Measurements from ENCODE around the gene TNS4. TPM values are rescaled to one million over a fixed set of nuclear protein-coding genes. Genes with fewer than 3 reads are reported as not detected.
A peak's percentile ranks its signal among the peaks of the same experiment; 100 is the strongest.

TNS4 gene
- total RNA-seq, 1 donor from 2014 or later, result 52.1 TPM

GRCh38 chr17:40456396-40456951 lies 44.9 kb downstream of the TNS4 start:
- ATAC-seq, result no peak

DNA sequence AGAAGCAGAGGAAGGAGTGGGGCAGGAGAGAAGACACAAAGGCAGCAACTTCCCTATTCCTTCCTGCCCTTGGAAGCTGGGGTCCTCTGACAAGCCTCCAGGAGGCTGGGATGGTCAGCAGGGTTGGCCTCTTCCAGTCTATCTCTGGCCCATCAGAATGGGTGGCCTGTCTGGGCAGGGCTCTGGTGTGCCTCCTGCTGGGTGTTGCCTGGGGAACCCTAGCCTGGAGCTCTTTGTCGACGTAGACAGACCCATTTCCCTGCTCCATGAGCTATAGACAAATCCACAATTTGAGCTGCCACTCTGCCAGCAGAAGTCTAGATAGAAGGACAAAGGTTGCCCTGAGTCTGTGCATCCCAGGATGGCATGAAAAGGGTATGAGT lies 46.8 kb downstream of the TNS4 start:
- ATAC-seq, result no peak

GRCh38 chr17:40453881-40454612 lies 47.4 kb downstream of the TNS4 start:
- peak; percentile 13 for ATAC-seq

DNA sequence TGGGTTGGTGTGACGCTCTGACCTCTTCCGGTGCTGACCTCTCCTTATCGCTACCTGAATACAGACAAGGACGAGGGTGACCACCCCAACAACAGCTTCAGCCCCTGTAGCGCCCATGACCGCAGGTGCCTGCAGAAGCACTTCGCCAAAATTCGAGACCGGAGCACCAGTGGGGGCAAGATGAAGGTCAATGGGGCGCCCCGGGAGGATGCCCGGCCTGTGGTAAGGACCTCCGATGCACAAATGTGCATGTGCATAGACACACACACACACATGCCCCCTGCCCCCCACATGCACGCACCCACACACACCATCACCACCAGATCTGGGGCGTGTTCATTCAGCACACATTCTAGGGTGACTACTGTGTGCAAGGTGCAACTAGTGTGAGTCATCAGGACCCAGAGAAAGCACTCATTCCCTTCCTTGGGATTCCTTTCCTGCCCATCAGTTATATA lies 48.5 kb downstream of the TNS4 start:
- peak; percentile 58 for ATAC-seq

GRCh38 chr17:40452216-40452787 lies 49.1 kb downstream of the TNS4 start:
- peak; percentile 6 for ATAC-seq

- ATAC-seq, result no peak
Measured at GRCh38 chr17:40451420-40451819, 50.0 kb downstream of the TNS4 start.

DNA sequence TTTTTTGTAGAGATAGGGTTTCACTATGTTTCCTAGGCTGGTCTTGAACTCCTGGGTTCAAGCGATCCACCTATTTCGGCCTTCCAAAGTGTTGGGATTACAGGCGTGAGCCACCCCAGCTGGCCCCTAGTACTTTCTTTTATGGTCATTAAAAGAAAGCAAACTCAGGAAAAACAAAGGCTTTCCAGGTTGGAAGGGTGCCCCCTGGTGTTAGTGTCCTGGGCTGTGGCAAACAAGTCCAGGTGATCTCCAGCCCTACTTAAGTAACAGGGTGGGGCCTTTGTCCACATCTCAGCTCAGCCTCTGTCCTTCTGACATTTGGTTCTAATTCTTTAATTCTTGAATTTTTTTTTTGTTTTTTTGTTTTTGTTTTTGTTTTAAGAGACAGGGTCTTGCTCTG lies 51.2 kb downstream of the TNS4 start:
- no peak for ATAC-seq

DNA sequence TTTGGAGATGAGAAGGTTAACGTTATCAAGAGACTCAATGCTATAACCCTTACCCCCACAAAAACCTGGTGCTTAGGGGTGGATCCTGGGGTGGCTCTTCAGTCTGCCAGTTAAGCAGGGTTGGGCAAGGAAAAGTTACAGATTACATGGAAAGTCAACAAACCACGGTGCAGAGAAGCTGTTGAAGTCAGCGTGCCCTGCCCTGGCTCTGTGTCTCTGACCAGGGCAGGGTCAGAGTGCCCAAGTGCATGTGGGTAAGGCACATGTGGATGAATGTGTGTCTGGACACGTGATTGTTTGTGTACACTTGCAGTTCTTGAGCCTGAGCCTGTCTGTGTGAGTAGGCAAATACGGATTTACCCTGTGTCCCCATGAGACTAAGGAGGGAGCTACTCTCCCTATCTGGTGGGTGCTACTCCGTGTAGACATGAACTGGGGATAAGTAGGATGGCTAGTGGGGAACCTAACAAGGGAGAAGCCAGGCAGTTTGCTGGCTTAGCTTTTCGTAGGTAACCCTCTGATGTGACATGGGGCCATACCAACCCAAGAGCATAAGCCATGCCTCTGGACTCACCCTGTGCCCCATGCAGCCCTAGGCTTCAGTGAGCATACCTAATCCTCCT lies 52.7 kb downstream of the TNS4 start:
- peak; percentile 47 for ATAC-seq

DNA sequence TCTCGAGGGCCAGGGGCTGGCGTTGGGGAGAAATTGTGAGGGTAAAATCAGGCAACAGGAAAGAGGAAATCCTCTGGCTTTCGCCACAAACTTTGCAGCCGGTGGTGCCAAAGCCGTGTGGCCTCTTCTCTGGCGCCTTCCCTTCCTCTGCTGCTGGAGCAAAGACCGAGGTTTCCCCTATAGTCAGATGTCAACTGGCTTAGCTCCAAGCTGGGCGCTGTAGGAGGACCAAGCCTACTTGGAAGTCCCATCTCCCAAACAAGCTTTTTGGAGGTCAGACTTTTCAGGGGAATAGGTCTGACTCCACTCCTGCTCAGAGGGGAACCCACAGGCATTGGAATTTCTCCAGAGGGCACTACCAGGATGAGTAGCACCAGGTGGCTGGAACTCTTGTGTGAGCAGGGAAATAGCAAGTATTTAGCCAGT lies 53.2 kb downstream of the TNS4 start:
- no peak for ATAC-seq

- no peak for ATAC-seq
Measured at GRCh38 chr17:40447806-40448205, 53.6 kb downstream of the TNS4 start.

GRCh38 chr17:40447148-40447644 lies 54.2 kb downstream of the TNS4 start:
- ATAC-seq, result no peak

- ATAC-seq, result no peak
Measured at GRCh38 chr17:40445751-40446468, 55.5 kb downstream of the TNS4 start.

- ATAC-seq, result peak; percentile 3
Measured at GRCh38 chr17:40443988-40444899, 57.2 kb downstream of the TNS4 start.

DNA sequence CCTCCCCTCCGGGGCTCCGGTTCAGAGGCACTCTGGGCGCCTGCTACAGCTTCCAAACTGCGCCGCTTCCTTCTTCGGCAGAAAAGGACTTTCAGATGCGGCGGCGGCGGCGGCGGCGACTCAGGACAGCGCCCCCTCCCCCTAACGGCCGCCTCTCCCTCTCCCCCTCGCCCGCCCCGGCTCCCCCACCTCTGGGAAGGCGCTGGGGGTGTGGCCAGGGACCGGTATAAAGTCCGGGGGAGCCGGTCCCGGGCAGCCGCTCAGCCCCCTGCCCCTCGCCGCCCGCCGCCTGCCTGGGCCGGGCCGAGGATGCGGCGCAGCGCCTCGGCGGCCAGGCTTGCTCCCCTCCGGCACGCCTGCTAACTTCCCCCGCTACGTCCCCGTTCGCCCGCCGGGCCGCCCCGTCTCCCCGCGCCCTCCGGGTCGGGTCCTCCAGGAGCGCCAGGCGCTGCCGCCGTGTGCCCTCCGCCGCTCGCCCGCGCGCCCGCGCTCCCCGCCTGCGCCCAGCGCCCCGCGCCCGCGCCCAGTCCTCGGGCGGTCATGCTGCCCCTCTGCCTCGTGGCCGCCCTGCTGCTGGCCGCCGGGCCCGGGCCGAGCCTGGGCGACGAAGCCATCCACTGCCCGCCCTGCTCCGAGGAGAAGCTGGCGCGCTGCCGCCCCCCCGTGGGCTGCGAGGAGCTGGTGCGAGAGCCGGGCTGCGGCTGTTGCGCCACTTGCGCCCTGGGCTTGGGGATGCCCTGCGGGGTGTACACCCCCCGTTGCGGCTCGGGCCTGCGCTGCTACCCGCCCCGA lies 58.0 kb downstream of the TNS4 start, which contains the start of gene IGFBP4:
Gene IGFBP4 (plus strand): TSS at position 255 of the 792 bp plus-strand sequence. CDS start 286 bp downstream, at position 541.
- ATAC-seq, result peak; percentile 55

- ATAC-seq, result peak; percentile 46
Measured at GRCh38 chr17:40442392-40443195, 58.8 kb downstream of the TNS4 start.

- no peak for ATAC-seq
Measured at GRCh38 chr17:40440166-40440565, 61.3 kb downstream of the TNS4 start.

DNA sequence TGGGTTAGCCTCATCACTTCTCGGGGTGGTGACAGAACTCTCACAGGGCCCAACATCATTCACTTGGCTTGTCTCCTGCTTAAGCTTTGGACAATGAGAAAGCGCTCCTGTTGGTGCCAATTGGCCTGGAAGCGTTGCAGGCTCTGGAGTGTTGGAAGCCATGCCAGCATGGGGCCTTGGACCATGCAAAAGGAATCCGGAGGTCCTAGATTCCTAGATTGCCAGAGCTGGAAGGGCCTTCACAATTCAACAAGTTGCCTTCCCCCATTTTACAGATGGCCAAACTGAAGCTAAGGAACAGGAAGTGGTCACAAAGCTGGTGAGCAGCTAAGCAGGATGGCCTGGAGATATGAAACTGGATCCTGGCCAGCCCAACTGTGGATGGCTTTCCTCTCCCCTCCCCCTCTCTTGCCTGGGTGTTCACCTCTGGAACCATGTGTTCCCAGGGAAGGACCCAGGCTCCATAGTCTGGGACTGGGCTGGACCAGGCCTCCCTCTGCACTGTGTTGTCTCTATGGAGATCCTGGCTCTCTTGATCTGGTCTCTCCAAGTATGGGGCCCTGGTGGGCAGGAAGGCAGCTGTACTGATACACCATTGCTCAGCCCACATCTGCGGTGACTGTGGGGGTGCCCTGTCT lies 64.2 kb downstream of the TNS4 start:
- ATAC-seq, result no peak

DNA sequence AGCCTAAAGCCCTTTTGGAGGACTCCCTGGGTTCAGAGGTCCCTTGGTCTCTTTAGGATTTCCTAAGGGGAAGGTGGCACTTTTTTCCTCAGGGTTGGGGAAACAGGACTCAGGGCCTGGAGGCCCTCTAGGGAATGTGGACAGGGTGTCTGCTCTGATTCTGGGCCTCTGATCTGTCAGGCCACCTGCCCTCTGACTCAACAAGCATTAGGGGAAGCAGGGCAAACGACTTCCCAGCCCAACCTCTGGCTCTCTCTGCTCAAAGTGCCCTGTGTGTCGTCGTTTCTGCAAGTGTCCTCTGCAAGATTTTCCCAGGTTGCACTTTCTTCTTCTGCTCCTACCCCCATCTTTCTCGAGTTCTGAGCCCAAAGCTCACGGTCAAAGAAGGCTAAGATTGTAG lies 64.8 kb downstream of the TNS4 start:
- no peak for ATAC-seq
